Measurements from ENCODE around the gene CPEB4. TPM values are rescaled to one million over a fixed set of nuclear protein-coding genes. Genes with fewer than 3 reads are reported as not detected.

Gene CPEB4
- total and polyA plus RNA-seq, 9 of the 15 experiments (the other 6 are each of a cell fraction or from before 2014, with no cell fraction given), result 7.4 to 21.3 (median 12.4) TPM

DNA sequence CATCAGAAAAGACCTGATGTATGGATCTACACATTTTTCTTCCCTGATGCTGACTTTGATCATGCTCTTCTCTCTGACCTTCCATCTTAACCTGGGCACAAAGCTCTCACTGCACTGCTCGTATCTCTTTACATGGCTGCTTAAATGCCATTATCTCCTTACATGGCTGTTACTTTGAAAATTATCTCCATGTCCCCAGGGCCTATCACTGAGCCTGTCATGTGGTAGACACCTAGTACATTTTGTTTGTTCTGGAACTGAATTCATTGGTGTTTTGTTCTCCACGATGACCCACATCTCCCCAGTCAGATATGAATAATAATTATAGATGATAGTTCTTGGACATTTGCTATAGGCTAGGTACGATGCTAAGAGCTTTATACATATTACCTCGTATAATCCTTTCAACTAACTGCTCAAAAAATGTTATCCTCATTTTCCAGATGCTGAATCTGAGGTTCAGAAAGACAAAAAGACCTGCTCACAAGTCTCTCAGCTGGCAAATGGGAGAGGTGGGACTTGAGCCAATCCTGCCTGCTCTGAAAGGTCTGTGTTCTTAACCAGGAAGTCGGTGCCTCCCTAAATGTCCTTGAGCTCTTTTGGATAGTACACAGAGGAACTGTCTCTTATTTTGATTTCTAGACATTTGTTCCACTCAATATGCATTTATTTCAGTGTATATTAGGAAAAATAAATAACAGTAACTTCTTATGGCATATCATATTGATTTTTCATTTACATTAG lies 9.8 kb upstream of the CPEB4 start:
- Histone ChIP-seq H3K27me3 (ENCODE audit: control insufficient read depth in 2 of 2, insufficient read depth in 2 of 2, low read length in 2 of 2) (no peaks in the 10 kb centered on the region), H3K79me2 (ENCODE audit: control insufficient read depth, insufficient read depth, low read length) (no peaks in the 10 kb centered on the region), H2AFZ (ENCODE audit: low read depth, low read length) (peak overlapping the region; percentile 76), H3K4me2 (ENCODE audit: insufficient read depth, low read length) (peak overlapping the region; percentile 56), H3K9me1 (ENCODE audit: control insufficient read depth, insufficient read depth, low read length) (no peaks in the 10 kb centered on the region), H3K9ac (ENCODE audit: insufficient read depth in 1 of 2, low read depth in 2 of 2, low read length in 2 of 2) (peak overlapping the region; percentile 32 to 45; a peak in 3 of 4 replicates), H3K27ac (ENCODE audit: extremely low read depth, low read depth, low read length) (peak overlapping the region; percentile 55), H3K36me3 (ENCODE audit: control insufficient read depth, insufficient read depth, low read length) (no peaks in the 10 kb centered on the region), H3K4me3 (no peak overlapping the region), H3K9me3 (replicated peaks; ENCODE audit: control insufficient read depth, insufficient read depth, low read depth, low read length) (no peaks in the 10 kb centered on the region), H4K20me1 (replicated peaks; ENCODE audit: control insufficient read depth, insufficient read depth, low read length) (no peaks in the 10 kb centered on the region), H3K4me1 (replicated peaks in 1 of 2; ENCODE audit: control insufficient read depth in 2 of 2, insufficient read depth in 2 of 2, low read length in 2 of 2) (peaks cover 8 to 34% of the 10 kb centered on the region in 2 experiments; a peak in 4 of 5 replicates)
- intact Hi-C loops (cut with micrococcal nuclease), result no loop called here
- ChIA-PET CTCF (ENCODE audit: low intra/inter-chr PET ratio) (no interaction called here), POLR2A (interaction anchor here (1.0 to 2.5 kb wide), 6 partner anchors 10 to 25 kb away, joined by 3 to 11 read pairs (median 5); partner anchors contain the start of gene CPEB4)
- peak in 2 of 4 experiments; percentile 58 to 72 for DNase-seq (ENCODE audit: extremely low read depth in 1 of 4, low spot score in 3 of 4)
- no TSS peak for BruUV-seq (replicated peaks)
- in situ Hi-C loops (cut with MboI), result no loop called here
- WGBS (ENCODE audit: insufficient coverage, low coverage, missing lambda C conversion rate), result 12% methylated on average over 5 of the region's 5 CpGs
- ATAC-seq, result peak; percentile 82
- FAIRE-seq, result peak; percentile 75
- TF ChIP-seq KAT2B (IDR thresholded peaks at IDR 0.05; ENCODE audit: low read depth, low read length) (no peak), NFXL1 (CRISPR knock-in tag; IDR thresholded peaks at IDR 0.05) (no peak), GTF2F1 (IDR thresholded peaks at IDR 0.05; ENCODE audit: low read depth, low read length) (no peak), ZNF316 (IDR thresholded peaks at IDR 0.05) (no peak), HMG20B (CRISPR knock-in tag; IDR thresholded peaks at IDR 0.05) (no peak), DNMT1 (IDR thresholded peaks at IDR 0.05) (no peak), JUNB (CRISPR knock-in tag; conservative IDR thresholded peaks at IDR 0.05) (no peak), NELFE (IDR thresholded peaks at IDR 0.05; ENCODE audit: insufficient read depth, insufficient read length) (no peak), RUNX1 (IDR thresholded peaks at IDR 0.05; ENCODE audit: low read depth) (no peak), ZNF174 (CRISPR knock-in tag; IDR thresholded peaks at IDR 0.05) (no peak)
- TF ChIP-seq, protein P1, sequence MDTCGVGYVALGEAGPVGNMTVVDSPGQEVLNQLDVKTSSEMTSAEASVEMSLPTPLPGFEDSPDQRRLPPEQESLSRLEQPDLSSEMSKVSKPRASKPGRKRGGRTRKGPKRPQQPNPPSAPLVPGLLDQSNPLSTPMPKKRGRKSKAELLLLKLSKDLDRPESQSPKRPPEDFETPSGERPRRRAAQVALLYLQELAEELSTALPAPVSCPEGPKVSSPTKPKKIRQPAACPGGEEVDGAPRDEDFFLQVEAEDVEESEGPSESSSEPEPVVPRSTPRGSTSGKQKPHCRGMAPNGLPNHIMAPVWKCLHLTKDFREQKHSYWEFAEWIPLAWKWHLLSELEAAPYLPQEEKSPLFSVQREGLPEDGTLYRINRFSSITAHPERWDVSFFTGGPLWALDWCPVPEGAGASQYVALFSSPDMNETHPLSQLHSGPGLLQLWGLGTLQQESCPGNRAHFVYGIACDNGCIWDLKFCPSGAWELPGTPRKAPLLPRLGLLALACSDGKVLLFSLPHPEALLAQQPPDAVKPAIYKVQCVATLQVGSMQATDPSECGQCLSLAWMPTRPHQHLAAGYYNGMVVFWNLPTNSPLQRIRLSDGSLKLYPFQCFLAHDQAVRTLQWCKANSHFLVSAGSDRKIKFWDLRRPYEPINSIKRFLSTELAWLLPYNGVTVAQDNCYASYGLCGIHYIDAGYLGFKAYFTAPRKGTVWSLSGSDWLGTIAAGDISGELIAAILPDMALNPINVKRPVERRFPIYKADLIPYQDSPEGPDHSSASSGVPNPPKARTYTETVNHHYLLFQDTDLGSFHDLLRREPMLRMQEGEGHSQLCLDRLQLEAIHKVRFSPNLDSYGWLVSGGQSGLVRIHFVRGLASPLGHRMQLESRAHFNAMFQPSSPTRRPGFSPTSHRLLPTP (IDR thresholded peaks at IDR 0.05; ENCODE audit: borderline replicate concordance, extremely low read depth, insufficient read length), result no peak
- TF ChIP-seq, protein P2, sequence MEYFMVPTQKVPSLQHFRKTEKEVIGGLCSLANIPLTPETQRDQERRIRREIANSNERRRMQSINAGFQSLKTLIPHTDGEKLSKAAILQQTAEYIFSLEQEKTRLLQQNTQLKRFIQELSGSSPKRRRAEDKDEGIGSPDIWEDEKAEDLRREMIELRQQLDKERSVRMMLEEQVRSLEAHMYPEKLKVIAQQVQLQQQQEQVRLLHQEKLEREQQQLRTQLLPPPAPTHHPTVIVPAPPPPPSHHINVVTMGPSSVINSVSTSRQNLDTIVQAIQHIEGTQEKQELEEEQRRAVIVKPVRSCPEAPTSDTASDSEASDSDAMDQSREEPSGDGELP (CRISPR knock-in tag; IDR thresholded peaks at IDR 0.05; ENCODE audit: borderline replicate concordance), result no peak
- TF ChIP-seq, protein P3, sequence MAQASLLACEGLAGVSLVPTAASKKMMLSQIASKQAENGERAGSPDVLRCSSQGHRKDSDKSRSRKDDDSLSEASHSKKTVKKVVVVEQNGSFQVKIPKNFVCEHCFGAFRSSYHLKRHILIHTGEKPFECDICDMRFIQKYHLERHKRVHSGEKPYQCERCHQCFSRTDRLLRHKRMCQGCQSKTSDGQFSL (CRISPR knock-in tag; IDR thresholded peaks at IDR 0.05), result no peak
- TF ChIP-seq, protein P3 (tag; IDR thresholded peaks at IDR 0.05), result no peak
- TF ChIP-seq, protein P4, sequence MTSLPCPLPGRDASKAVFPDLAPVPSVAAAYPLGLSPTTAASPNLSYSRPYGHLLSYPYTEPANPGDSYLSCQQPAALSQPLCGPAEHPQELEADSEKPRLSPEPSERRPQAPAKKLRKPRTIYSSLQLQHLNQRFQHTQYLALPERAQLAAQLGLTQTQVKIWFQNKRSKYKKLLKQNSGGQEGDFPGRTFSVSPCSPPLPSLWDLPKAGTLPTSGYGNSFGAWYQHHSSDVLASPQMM (CRISPR knock-in tag; IDR thresholded peaks at IDR 0.05), result no peak
- TF ChIP-seq, protein P5, sequence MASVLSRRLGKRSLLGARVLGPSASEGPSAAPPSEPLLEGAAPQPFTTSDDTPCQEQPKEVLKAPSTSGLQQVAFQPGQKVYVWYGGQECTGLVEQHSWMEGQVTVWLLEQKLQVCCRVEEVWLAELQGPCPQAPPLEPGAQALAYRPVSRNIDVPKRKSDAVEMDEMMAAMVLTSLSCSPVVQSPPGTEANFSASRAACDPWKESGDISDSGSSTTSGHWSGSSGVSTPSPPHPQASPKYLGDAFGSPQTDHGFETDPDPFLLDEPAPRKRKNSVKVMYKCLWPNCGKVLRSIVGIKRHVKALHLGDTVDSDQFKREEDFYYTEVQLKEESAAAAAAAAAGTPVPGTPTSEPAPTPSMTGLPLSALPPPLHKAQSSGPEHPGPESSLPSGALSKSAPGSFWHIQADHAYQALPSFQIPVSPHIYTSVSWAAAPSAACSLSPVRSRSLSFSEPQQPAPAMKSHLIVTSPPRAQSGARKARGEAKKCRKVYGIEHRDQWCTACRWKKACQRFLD (CRISPR knock-in tag; IDR thresholded peaks at IDR 0.05), result no peak
